Progenitor cell of endocrine pancreas (in vitro differentiated cells): ENCODE results near the gene CDH26. TPM values are rescaled to one million over a fixed set of nuclear protein-coding genes. Genes with fewer than 3 reads are reported as not detected.
"Not testable (repeated sequence)": the region's sequence is repeated elsewhere in the genome, so short reads cannot be mapped to it uniquely, and the experiment has no call there.

ENCODE experiments used
- DNase-seq: peaks from one replicate; pipeline ENCODE4 v3.0.0; 2021; ENCODE audit warnings: low spot score; ENCODE audit not compliant: unreplicated experiment
- H3K27ac Mint-ChIP-seq: 2 replicates; pipeline ENCODE4 v1.8.0; 2021; ENCODE audit warnings: mild to moderate bottlenecking, moderate library complexity, mixed read lengths
- H3K27me3 Mint-ChIP-seq: 2 replicates; pipeline ENCODE4 v1.8.0; 2021; ENCODE audit warnings: mixed read lengths
- H3K36me3 Mint-ChIP-seq: 2 replicates; pipeline ENCODE4 v1.8.0; 2022; ENCODE audit warnings: mixed read lengths; ENCODE audit not compliant: insufficient read depth
- H3K4me1 Mint-ChIP-seq: 2 replicates; pipeline ENCODE4 v1.8.0; 2021; ENCODE audit warnings: low read depth, mixed read lengths
- H3K4me3 Mint-ChIP-seq: 2 replicates; pipeline ENCODE4 v1.8.0; 2021; ENCODE audit warnings: low read depth, mild to moderate bottlenecking, moderate library complexity, mixed read lengths
- H3K9me3 Mint-ChIP-seq: 2 replicates; pipeline ENCODE4 v1.8.0; 2021; ENCODE audit warnings: low read depth, mixed read lengths
- CTCF ChIP-seq: fragments of 200-600 bp; sonication (generic); IDR thresholded peaks from one replicate; pipeline ENCODE4 v1.5.0; 2021; ENCODE audit warnings: antibody characterized with exemption, mild to moderate bottlenecking; ENCODE audit not compliant: unreplicated experiment
- total RNA-seq: library from RNA; stranded (reverse); gene quantifications from 2 replicates; pipeline ENCODE4 v1.2.1, GENCODE V29; 2021

The CDH26 gene
- total RNA-seq, 1 donor from 2014 or later = 17.1 TPM

- Mint-ChIP-seq H3K27ac (no peak overlapping the region), H3K4me1 (peaks cover 34% of the 10 kb centered on the region), H3K36me3 (peaks cover 1% of the 10 kb centered on the region), H3K4me3 (no peak overlapping the region), H3K9me3 (peaks cover 4% of the 10 kb centered on the region), H3K27me3 (peaks cover 65% of the 10 kb centered on the region)
- no peak for DNase-seq
- no peak for TF ChIP-seq CTCF
Observed at GRCh38 chr20:60039526-60039925, 81.3 kb downstream of the CDH26 start.

DNA sequence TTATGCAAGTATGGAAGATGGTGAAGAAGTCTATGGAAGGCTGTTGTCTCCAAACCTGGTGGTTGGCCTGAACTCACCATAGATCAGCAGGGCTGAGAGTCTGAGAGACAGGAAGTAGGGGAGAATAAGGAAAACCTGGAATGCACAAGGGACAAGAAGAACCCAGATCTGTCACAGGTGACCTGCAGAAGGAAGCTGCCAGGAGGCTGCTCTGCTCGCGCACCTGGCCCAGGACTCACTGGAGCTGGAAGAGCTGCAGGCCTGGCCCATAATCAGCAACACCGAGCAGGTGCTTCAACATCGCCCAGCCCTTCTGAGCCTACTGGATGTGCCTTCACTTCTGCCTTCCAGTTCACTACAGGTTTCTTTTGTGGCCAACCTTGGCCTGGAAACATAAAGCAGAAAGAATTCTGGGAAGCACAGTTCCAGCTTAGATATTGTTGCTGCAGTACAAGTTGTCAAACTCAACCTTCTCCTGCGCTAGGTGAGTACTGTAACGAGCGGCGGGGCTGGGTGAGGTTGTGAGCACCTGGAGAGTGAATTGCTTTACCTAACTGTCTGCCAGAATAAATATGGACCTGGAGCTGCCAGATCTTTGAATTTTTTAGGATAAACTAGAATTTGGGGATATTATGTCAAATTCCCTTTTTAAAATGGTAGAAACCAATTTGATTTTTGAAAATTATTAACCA, 82.4 kb downstream of the CDH26 start:
- Mint-ChIP-seq H3K27ac (no peak overlapping the region), H3K27me3 (peaks cover 69% of the 10 kb centered on the region)

GRCh38 chr20:60041436-60042165, 83.4 kb downstream of the CDH26 start:
- not testable (repeated sequence) for H3K4me3 Mint-ChIP-seq, H3K9me3 Mint-ChIP-seq, H3K27ac Mint-ChIP-seq, DNase-seq, H3K36me3 Mint-ChIP-seq
- Mint-ChIP-seq H3K4me1 (peaks cover 30% of the 10 kb centered on the region), H3K27me3 (peaks cover 74% of the 10 kb centered on the region)

More for the DNA sequence above, 82.4 kb downstream of the CDH26 start:
- no peak for DNase-seq
- H3K9me3 Mint-ChIP-seq = peaks cover 4% of the 10 kb centered on the region
- peaks cover 1% of the 10 kb centered on the region for H3K36me3 Mint-ChIP-seq
- peaks cover 32% of the 10 kb centered on the region for H3K4me1 Mint-ChIP-seq
- TF ChIP-seq CTCF = no peak
- no peak overlapping the region for H3K4me3 Mint-ChIP-seq

DNA sequence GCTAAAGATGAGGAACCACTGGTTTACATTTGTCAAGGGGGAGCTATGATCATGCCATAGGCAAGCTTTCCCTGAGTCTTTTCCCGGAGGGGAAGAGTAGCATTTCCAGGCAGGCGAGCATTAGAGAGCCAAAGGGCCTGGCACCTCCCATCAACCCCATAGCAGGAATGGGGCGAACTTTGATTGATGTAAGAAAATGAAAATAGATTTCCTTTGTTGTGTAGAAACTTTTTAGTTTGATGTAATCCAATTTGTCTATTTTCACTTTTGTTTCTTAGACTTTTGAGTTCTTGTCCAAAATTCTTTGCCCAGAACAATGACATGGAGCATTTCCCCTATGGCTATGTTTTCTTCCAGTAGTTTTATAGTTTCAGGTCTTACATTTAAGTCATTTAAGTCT, 85.2 kb downstream of the CDH26 start:
- H3K4me3 Mint-ChIP-seq = no peak overlapping the region
- peaks cover 71% of the 10 kb centered on the region for H3K27me3 Mint-ChIP-seq
- H3K36me3 Mint-ChIP-seq = peaks cover 1% of the 10 kb centered on the region
- peaks cover 4% of the 10 kb centered on the region for H3K9me3 Mint-ChIP-seq
- no peak overlapping the region for H3K27ac Mint-ChIP-seq
- H3K4me1 Mint-ChIP-seq = peaks cover 28% of the 10 kb centered on the region
- DNase-seq = no peak
- TF ChIP-seq CTCF = no peak

DNA sequence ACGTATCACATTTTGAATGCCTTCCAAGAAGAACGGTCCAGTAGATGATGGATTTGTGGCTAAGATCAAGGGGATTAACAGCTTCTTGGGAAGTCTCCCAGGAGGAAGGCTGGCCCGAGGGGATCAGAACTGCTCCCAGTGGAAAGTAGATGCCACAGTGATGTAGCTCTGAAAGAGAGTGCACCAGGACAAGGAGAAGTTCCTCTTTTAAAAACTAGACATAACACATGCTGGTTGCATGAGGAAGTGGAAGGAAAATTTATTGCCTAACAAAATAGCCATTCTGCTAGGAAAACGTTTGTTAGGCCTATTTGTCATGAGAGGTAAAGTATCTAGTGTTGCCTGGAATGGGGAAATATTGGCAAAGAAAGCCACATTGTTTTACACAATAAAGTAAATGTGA, 87.8 kb downstream of the CDH26 start:
- Mint-ChIP-seq H3K27me3 (peaks cover 70% of the 10 kb centered on the region), H3K36me3 (peaks cover 1% of the 10 kb centered on the region), H3K27ac (no peak overlapping the region), H3K4me1 (peaks cover 23% of the 10 kb centered on the region), H3K4me3 (no peak overlapping the region), H3K9me3 (peaks cover 4% of the 10 kb centered on the region)
- no peak for DNase-seq
- no peak for TF ChIP-seq CTCF
